AG10803 (cell line): ENCODE measurements around the gene IPO11.

Experiments used
- DNase-seq: peaks from one replicate; pipeline ENCODE4 v3.0.0; 2010; ENCODE audit warnings: low read depth
- H3K4me3 ChIP-seq: 2 replicates; pipeline ENCODE4 v1.5.1; 2011; ENCODE audit warnings: mild to moderate bottlenecking, low read length, control low read depth
- CTCF ChIP-seq: conservative IDR thresholded peaks from 2 replicates; pipeline ENCODE4 v1.5.1; 2011; ENCODE audit warnings: mild to moderate bottlenecking, low read length, control low read depth, inconsistent platforms

The IPO11 gene

GRCh38 chr5:62412549-62413329 is at the start of gene IPO11:
Gene IPO11, plus strand, starts transcription at chr5:62412763. Its CDS starts 24,517 bp downstream, at chr5:62437280.
- peak; percentile 98 for DNase-seq
- TF ChIP-seq CTCF = no peak
- peak within 1 kb of the TSS; percentile 97 for H3K4me3 ChIP-seq

- DNase-seq = no peak
- no peak for TF ChIP-seq CTCF
- no peak overlapping the region for H3K4me3 ChIP-seq
These were observed 43.5 kb upstream of the IPO11 start for GRCh38 chr5:62369039-62369438.

- H3K4me3 ChIP-seq = no peak overlapping the region
- no peak for TF ChIP-seq CTCF
- peak; percentile 1 for DNase-seq
These were observed 41.2 kb upstream of the IPO11 start for GRCh38 chr5:62371409-62371808.

- TF ChIP-seq CTCF = no peak
- DNase-seq = no peak
- no peak overlapping the region for H3K4me3 ChIP-seq
These were observed 40.0 kb upstream of the IPO11 start for GRCh38 chr5:62372600-62372999.

- no peak overlapping the region for H3K4me3 ChIP-seq
- DNase-seq = no peak
- TF ChIP-seq CTCF = no peak
These were observed 39.2 kb upstream of the IPO11 start for GRCh38 chr5:62373382-62373781.

GRCh38 chr5:62374090-62374489 is 38.5 kb upstream of the IPO11 start:
- no peak for DNase-seq
- TF ChIP-seq CTCF = no peak
- no peak overlapping the region for H3K4me3 ChIP-seq

- H3K4me3 ChIP-seq = no peak overlapping the region
- no peak for DNase-seq
- TF ChIP-seq CTCF = no peak
These were observed 36.9 kb upstream of the IPO11 start for GRCh38 chr5:62375627-62376026.
